ENCODE measurements around the gene SH2D1B.

The SH2D1B gene

GRCh38 chr1:162364498-162364897, 47.4 kb downstream of the SH2D1B start:
- no peak for TF ChIP-seq CTCF (IDR thresholded peaks at IDR 0.05; ENCODE audit: control insufficient read depth, extremely low read depth, insufficient read depth)
- H3K4me3 ChIP-seq (ENCODE audit: low read depth, low read length): no peak overlapping the region

GRCh38 chr1:162363823-162364222, 48.1 kb downstream of the SH2D1B start:
- H3K4me3 ChIP-seq (ENCODE audit: low read depth, low read length): no peak overlapping the region
- TF ChIP-seq CTCF (IDR thresholded peaks at IDR 0.05; ENCODE audit: control insufficient read depth, extremely low read depth, insufficient read depth): no peak
- no peak for DNase-seq (ENCODE audit: low read depth)

More at GRCh38 chr1:162364498-162364897, 47.4 kb downstream of the SH2D1B start:
- no peak for DNase-seq (ENCODE audit: low read depth)

GRCh38 chr1:162361349-162361748, 50.6 kb downstream of the SH2D1B start:
- no peak for DNase-seq (ENCODE audit: low read depth)
- no peak overlapping the region for H3K4me3 ChIP-seq (ENCODE audit: low read depth, low read length)
- no peak for TF ChIP-seq CTCF (IDR thresholded peaks at IDR 0.05; ENCODE audit: control insufficient read depth, extremely low read depth, insufficient read depth)

- no peak for DNase-seq (ENCODE audit: low read depth)
- no peak for TF ChIP-seq CTCF (IDR thresholded peaks at IDR 0.05; ENCODE audit: control insufficient read depth, extremely low read depth, insufficient read depth)
- no peak overlapping the region for H3K4me3 ChIP-seq (ENCODE audit: low read depth, low read length)
Measured at GRCh38 chr1:162360874-162361260, 51.1 kb downstream of the SH2D1B start.

GRCh38 chr1:162360237-162360873, 51.6 kb downstream of the SH2D1B start:
- TF ChIP-seq CTCF (IDR thresholded peaks at IDR 0.05; ENCODE audit: control insufficient read depth, extremely low read depth, insufficient read depth): no peak
- H3K4me3 ChIP-seq (ENCODE audit: low read depth, low read length): no peak overlapping the region
- DNase-seq (ENCODE audit: low read depth): no peak

- TF ChIP-seq CTCF (IDR thresholded peaks at IDR 0.05; ENCODE audit: control insufficient read depth, extremely low read depth, insufficient read depth): no peak
- DNase-seq (ENCODE audit: low read depth): no peak
- no peak overlapping the region for H3K4me3 ChIP-seq (ENCODE audit: low read depth, low read length)
Measured at GRCh38 chr1:162359523-162360236, 52.3 kb downstream of the SH2D1B start.

Measured in LNCaP clone FGC (cell line).